Heart left ventricle (tissue), 16 donors: ENCODE results near the gene SH3PXD2A. TPM values are rescaled to one million over a fixed set of nuclear protein-coding genes. Genes with fewer than 3 reads are reported as not detected.
A peak's percentile ranks its signal among the peaks of the same experiment; 100 is the strongest.

Source experiments
- ATAC-seq, 4 donors: fragments of 200-7000 bp; cut with Tn5 transposase; one replicate each; pipeline ENCODE4 v1.9.1; 2020 to 2022; ENCODE audit warnings: moderate library complexity in 4 of 4, mild to moderate bottlenecking in 3 of 4, moderate number of reproducible peaks in 1 of 4
- DNase-seq, 5 donors: peaks; one replicate each; pipeline ENCODE4 v3.0.0-alpha.2; 2020
- H3K27ac ChIP-seq, 12 donors: fragments of 200-600 bp; sonication (generic) in 4 of 12; one replicate each; pipeline versions ENCODE4 v1.5.0 to v1.8.0; 2016 to 2022; ENCODE audit warnings: mild to moderate bottlenecking in 2 of 12
- H3K27me3 ChIP-seq, 9 donors: fragments of 200-600 bp; sonication (generic) in 2 of 9; one replicate each; pipeline versions ENCODE4 v1.5.1 to v1.8.0; 2016 to 2022; ENCODE audit warnings: mild to moderate bottlenecking in 3 of 9
- H3K36me3 ChIP-seq, 9 donors: fragments of 200-600 bp; sonication (generic) in 2 of 9; one replicate each; pipeline versions ENCODE4 v1.5.0 to v1.8.0; 2018 to 2022; ENCODE audit warnings: mild to moderate bottlenecking in 2 of 9
- H3K4me1 ChIP-seq, 12 donors: fragments of 200-600 bp; sonication (generic) in 4 of 12; one replicate each; pipeline versions ENCODE4 v1.5.0 to v1.8.0; 2016 to 2022; ENCODE audit warnings: mild to moderate bottlenecking in 3 of 12
- H3K4me3 ChIP-seq, 12 donors: fragments of 200-600 bp; sonication (generic) in 4 of 12; one replicate each; pipeline versions ENCODE4 v1.5.0 to v1.8.0; 2017 to 2022; ENCODE audit warnings: mild to moderate bottlenecking in 9 of 12, moderate library complexity in 4 of 12
- H3K9me3 ChIP-seq, 12 donors: fragments of 200-600 bp; sonication (generic) in 4 of 12; one replicate each; pipeline versions ENCODE4 v1.5.0 to v1.8.0; 2016 to 2022; ENCODE audit warnings: mild to moderate bottlenecking in 1 of 12
- POLR2A ChIP-seq, 2 donors: fragments of 450-650 bp; IDR thresholded peaks; one replicate each; pipeline ENCODE4 v1.6.1; 2017; ENCODE audit warnings: antibody characterized with exemption in 2 of 2, mild to moderate bottlenecking in 2 of 2, moderate library complexity in 2 of 2
- WGBS, 4 donors: extraction: QIAGEN DNeasy Blood & Tissue Kit in 2 of 4; methylation state at CpG; one replicate each; pipeline versions ENCODE4 v1.1.5 to v1.1.7; 2013 to 2018; 5-methylcytosine and 5-hydroxymethylcytosine counted together
- intact Hi-C, 10 donors: fragments of 100-400 bp; cut with DNase I; formaldehyde crosslinking; loops; one replicate each; pipeline versions ENCODE4 v1.11.1 to v1.14.2; 2022
- polyA plus RNA-seq, 2 donors: library from polyadenylated mRNA; stranded (reverse); fragments of 200-250 nt; gene quantifications; one replicate each; pipeline ENCODE4 v1.2.3, GENCODE V29; 2013
- total RNA-seq, 9 donors: library from RNA; depleted of rRNA in 2 of 9; stranded (reverse); fragments of >200 nt in 2 of 9; fragmentation: NEBNext Ultra II Directional in 3 of 9; extraction: Animal tissue kit (Norgen Biotek cat#: 25700) in 3 of 9; gene quantifications; one replicate each; pipeline versions ENCODE4 v1.1.0 to v1.2.4, GENCODE V29; 2016 to 2023
- TF ChIP-seq, protein P1 (sequence below), 12 donors: fragments of 200-600 bp; sonication (generic) in 4 of 12; IDR thresholded peaks; one replicate each; pipeline versions ENCODE4 v1.5.0 to v1.8.0; 2018 to 2022; ENCODE audit warnings: antibody characterized with exemption in 12 of 12, mild to moderate bottlenecking in 5 of 12
- donor health status: ischemic (EF 13 %, LVEDD 7.1; RV severe dilation, severe dysfunction).
- donor health status: healthy with polysubstance abuse.
- donor health status: DM: no; HTN: yes; CAD: no.
- donor health status: DM: no; HTN: no; CAD: no.
- donor health status: ischemic (EF 25% LVEDD 6.9; RV normal size, moderate dysfunction).
- donor health status: ischemic (EF 25% LVEDD 5.7; RV mildly dilated, moderate dysfunction).
- donor health status: healthy.
- donor health status: DM: yes; HTN: yes; CAD: no.
- donor health status: ischemic (EF 35%, LVEDD 5.7; RV mildly dilated, moderate dysfunction).
- donor health status: nonischemic (EF 11% LVEDD 7.7; RV severe dilation, severe dysfunction).
- donor health status: DM: yes; HTN: yes; CAD: no.
- donor health status: PGD.
- donor health status: ischemic (EF 29% LVEDD 5.4; RV normal size, mild dysfunction).
- donor health status: nonischemic (EF 23%, LVEDD 6.1; RV moderate dilation, normal function).

Gene SH3PXD2A
- total and polyA plus RNA-seq, 11 donors, result 11.8 to 43.4 (median 31.1) TPM

- TF ChIP-seq, protein P1, sequence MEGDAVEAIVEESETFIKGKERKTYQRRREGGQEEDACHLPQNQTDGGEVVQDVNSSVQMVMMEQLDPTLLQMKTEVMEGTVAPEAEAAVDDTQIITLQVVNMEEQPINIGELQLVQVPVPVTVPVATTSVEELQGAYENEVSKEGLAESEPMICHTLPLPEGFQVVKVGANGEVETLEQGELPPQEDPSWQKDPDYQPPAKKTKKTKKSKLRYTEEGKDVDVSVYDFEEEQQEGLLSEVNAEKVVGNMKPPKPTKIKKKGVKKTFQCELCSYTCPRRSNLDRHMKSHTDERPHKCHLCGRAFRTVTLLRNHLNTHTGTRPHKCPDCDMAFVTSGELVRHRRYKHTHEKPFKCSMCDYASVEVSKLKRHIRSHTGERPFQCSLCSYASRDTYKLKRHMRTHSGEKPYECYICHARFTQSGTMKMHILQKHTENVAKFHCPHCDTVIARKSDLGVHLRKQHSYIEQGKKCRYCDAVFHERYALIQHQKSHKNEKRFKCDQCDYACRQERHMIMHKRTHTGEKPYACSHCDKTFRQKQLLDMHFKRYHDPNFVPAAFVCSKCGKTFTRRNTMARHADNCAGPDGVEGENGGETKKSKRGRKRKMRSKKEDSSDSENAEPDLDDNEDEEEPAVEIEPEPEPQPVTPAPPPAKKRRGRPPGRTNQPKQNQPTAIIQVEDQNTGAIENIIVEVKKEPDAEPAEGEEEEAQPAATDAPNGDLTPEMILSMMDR (IDR thresholded peaks at IDR 0.05), result no peak
- TF ChIP-seq POLR2A (IDR thresholded peaks at IDR 0.05), result no peak
- H3K27ac ChIP-seq, result peak overlapping the region in 5 of 12 donors; percentile 24 to 59 (median 33)
- intact Hi-C loops, result no loop called here
- ATAC-seq (peak in 3 of 4 donors; percentile 9 to 18 (median 15)), DNase-seq (no peak)
- H3K36me3 ChIP-seq, result peaks cover 0 to 55% (median 39%) of the 10 kb centered on the region in 9 donors
- H3K4me3 ChIP-seq, result no peak overlapping the region
- no peaks in the 10 kb centered on the region for H3K9me3 ChIP-seq
- no peaks in the 10 kb centered on the region for H3K27me3 ChIP-seq
- WGBS, 4 donors, result 35 to 67% (median 50%) methylated on average over 4 of the region's 4 CpGs
- peaks cover 4 to 65% (median 56%) of the 10 kb centered on the region in 12 donors for H3K4me1 ChIP-seq
Measured at GRCh38 chr10:103621783-103622125, 233.6 kb downstream of the SH3PXD2A start.

DNA sequence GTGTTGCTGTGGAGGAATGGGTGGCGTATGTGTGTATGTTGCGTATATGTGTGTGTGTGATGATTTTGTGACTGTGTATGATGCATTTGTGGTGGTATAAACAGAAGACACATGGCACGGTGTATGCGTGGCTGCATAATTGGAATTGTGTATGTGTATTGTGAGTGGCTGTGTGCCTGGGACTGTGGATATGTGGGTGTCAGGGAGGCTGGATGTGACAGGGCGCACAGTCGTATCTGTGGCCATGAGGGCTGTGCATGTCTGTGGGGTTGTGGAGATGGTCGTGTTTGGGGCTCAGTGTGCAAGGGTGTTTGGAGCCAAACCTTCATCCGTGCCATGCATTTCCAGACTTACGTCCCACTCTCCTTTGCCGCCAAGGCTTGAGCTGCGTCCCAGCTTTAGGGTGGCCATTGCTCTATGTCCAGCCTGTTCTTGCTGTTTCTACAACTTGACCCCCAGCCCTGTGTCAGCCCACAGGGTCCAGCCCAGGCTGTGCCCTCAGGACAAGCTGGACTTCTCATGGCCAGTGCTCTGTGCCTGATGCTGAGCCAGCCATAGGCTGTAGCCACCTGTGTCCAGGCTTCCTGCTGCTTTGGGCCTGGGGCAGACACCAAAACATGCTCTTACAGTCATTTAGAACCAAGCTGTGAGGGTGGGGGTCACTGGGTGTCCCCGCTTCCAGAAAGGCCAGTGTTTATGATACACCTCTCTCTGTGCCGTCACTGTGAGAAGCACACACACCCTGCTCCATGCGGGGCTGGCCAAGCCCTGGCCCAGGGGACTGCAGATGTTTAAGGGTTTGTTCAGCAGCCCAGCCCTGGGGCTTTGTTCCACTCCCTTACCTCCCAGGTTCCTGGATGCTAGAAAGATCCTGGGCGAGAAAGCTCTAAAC lies 234.2 kb downstream of the SH3PXD2A start:
- Histone ChIP-seq H3K4me1 (peaks cover 4 to 71% (median 61%) of the 10 kb centered on the region in 12 donors), H3K36me3 (peaks cover 0 to 49% (median 32%) of the 10 kb centered on the region in 9 donors), H3K27me3 (no peaks in the 10 kb centered on the region), H3K27ac (peak overlapping the region in 6 of 12 donors; percentile 24 to 66 (median 38)), H3K9me3 (no peaks in the 10 kb centered on the region), H3K4me3 (no peak overlapping the region)
- peak in 1 of 5 donors; percentile 3 for DNase-seq
- TF ChIP-seq, protein P1 (IDR thresholded peaks at IDR 0.05), result no peak
- TF ChIP-seq POLR2A (IDR thresholded peaks at IDR 0.05), result no peak
- no peak for ATAC-seq
- 90 to 93% (median 91%) methylated on average over 12 to 15 of the region's 15 CpGs for WGBS, 4 donors
- intact Hi-C loops, result no loop called here

DNA sequence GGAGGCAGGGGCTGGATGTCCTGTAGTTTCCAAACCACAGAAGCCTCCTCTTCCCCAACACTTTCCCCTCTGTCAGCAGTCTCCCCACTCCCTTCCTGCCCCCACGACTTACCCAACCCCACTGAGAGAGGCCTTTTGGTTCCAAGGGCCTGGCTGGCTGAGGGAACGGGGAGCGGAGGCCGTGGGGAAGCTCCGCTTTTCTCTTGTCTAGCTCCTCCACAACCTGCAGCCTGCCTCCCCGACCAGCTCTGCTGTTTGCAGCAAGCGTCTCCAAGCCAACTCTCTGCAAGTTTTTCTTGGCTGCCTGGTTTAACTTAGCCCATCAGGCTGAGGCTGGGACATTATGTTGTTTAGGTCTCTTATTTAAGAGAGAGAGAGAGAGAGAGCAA lies 235.0 kb downstream of the SH3PXD2A start:
- no peaks in the 10 kb centered on the region for H3K9me3 ChIP-seq
- peak overlapping the region in 9 of 12 donors; percentile 6 to 73 (median 63) for H3K27ac ChIP-seq
- 66 to 86% (median 79%) methylated on average over 7 of the region's 7 CpGs for WGBS, 4 donors
- no peak for ATAC-seq
- peaks cover 0 to 41% (median 24%) of the 10 kb centered on the region in 9 donors for H3K36me3 ChIP-seq
- intact Hi-C loops, result no loop called here
- no peak overlapping the region for H3K4me3 ChIP-seq
- H3K27me3 ChIP-seq, result no peaks in the 10 kb centered on the region
- peaks cover 4 to 78% (median 66%) of the 10 kb centered on the region in 12 donors for H3K4me1 ChIP-seq
- DNase-seq, result peak in 1 of 5 donors; percentile 57
- no peak for TF ChIP-seq POLR2A (IDR thresholded peaks at IDR 0.05)
- TF ChIP-seq, protein P1 (IDR thresholded peaks at IDR 0.05), result no peak
